Skeletal muscle tissue (tissue), 4 donors: Measurements from ENCODE around the gene KXD1. TPM values are rescaled to one million over a fixed set of nuclear protein-coding genes. Genes with fewer than 3 reads are reported as not detected.

Source experiments
- H3K27ac ChIP-seq: one replicate; pipeline ENCODE4 v1.7.0; 2013; ENCODE audit warnings: mild to moderate bottlenecking, low read depth, low read length, inconsistent platforms
- H3K27me3 ChIP-seq, 3 donors: one replicate each; pipeline ENCODE4 v1.7.0; 2013; ENCODE audit warnings: low read length in 3 of 3; ENCODE audit not compliant: control insufficient read depth in 3 of 3, insufficient read depth in 3 of 3
- H3K36me3 ChIP-seq, 3 donors: one replicate each; pipeline ENCODE4 v1.7.0; 2013; ENCODE audit warnings: low read length in 3 of 3; ENCODE audit not compliant: control insufficient read depth in 3 of 3, insufficient read depth in 3 of 3
- H3K4me1 ChIP-seq, 3 donors: one replicate each; pipeline ENCODE4 v1.7.0; 2013; ENCODE audit warnings: low read length in 3 of 3, mild to moderate bottlenecking in 3 of 3; ENCODE audit not compliant: control insufficient read depth in 3 of 3, insufficient read depth in 3 of 3
- H3K4me3 ChIP-seq, 3 donors: one replicate each; pipeline ENCODE4 v1.7.0; 2013; ENCODE audit warnings: low read length in 3 of 3
- H3K9ac ChIP-seq, 3 donors: one replicate each; pipeline ENCODE4 v1.7.0; 2013; ENCODE audit warnings: low read length in 3 of 3, mild to moderate bottlenecking in 3 of 3, moderate library complexity in 2 of 3, low read depth in 1 of 3
- H3K9me3 ChIP-seq, 3 donors: one replicate each; pipeline ENCODE4 v1.7.0; 2013; ENCODE audit warnings: low read length in 3 of 3; ENCODE audit not compliant: control insufficient read depth in 3 of 3
- total RNA-seq: library from RNA; depleted of rRNA; stranded (reverse); fragments of >200 nt; gene quantifications from one replicate; pipeline ENCODE4 v1.2.3, GENCODE V29; 2014
- donor health status: Osteomylitis.

The KXD1 gene
- total RNA-seq, 1 donor from 2014 or later, result 36.0 TPM

- Histone ChIP-seq H3K27me3 (no peaks in the 10 kb centered on the region), H3K4me3 (peak overlapping the region; percentile 63 to 70 (median 66)), H3K36me3 (peaks cover 18 to 24% (median 21%) of the 10 kb centered on the region in 3 donors), H3K9ac (peak overlapping the region; percentile 45 to 68 (median 65)), H3K4me1 (peaks cover 12 to 18% (median 14%) of the 10 kb centered on the region in 3 donors), H3K27ac (no peak overlapping the region), H3K9me3 (no peaks in the 10 kb centered on the region)
Measured at GRCh38 chr19:18543814-18544475, 13.7 kb upstream of the KXD1 start.

DNA sequence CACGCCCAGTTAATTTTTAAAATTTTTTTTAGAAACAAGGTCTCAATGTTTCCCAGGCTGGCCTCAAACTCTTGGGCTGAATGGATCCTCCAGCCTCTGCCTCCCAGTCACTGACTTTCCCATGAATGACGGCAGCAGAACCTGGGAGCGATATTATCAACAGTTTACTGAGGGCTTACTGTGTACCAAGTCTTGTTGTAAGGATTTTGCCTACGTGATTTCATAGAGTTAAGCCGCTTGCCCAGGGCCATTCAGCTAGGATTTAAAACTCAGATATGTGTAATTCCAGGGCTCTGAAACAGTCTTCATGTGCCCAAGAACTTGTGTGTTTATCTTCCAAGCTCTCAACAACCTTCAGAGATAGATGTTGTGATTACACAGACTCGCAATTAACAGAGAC lies 6.0 kb upstream of the KXD1 start:
- H3K9ac ChIP-seq, result no peak overlapping the region
- no peaks in the 10 kb centered on the region for H3K27me3 ChIP-seq
- no peak overlapping the region for H3K27ac ChIP-seq
- no peaks in the 10 kb centered on the region for H3K9me3 ChIP-seq
- H3K36me3 ChIP-seq, result no peaks in the 10 kb centered on the region
- no peak overlapping the region for H3K4me3 ChIP-seq
- H3K4me1 ChIP-seq, result no peaks in the 10 kb centered on the region

DNA sequence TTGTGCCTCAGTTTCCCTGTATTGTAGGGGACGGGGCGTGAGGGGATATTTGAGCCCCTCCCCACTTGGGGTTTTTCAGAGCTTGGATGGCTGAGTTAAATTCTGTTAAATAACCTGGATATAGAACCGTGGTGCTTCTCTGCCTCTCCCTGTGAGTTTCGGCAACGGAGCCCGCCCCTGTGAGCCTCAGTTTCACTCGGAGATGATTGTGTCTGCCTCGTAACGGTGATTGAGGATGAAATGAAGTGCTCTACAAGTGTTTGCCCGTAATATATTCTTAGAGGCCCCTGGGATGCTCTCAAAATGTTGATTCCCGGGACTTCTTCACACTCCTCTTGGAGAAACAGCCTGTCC lies 509 bp downstream of the KXD1 start:
- Histone ChIP-seq H3K36me3 (peaks cover 2 to 4% (median 3%) of the 10 kb centered on the region in 3 donors), H3K9me3 (no peaks in the 10 kb centered on the region), H3K4me3 (peak overlapping the region; percentile 89 to 96 (median 94)), H3K27me3 (no peaks in the 10 kb centered on the region), H3K9ac (peak overlapping the region; percentile 91 to 94 (median 93)), H3K27ac (peak overlapping the region; percentile 91), H3K4me1 (peaks cover 16 to 20% (median 19%) of the 10 kb centered on the region in 3 donors)

DNA sequence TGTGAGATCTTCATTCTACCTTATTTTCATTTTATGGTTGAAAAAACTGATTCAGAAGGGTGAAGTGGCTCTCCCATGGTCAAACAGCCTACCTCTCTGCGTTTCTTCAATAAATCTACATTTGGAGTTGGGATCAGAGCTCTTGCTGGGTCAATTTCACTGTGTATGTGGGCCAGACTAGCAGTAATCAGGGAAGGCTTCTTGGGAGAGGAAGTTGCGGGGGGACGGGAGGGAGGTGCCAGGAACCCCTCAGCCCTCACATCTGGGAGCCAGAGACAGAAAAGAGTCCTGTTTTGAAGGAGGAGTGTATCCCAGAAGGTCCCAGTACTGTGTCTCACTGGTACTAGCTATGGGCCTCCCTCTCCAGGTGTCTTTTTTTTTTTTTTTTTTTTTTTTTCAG lies 934 bp downstream of the KXD1 start:
- Histone ChIP-seq H3K27me3 (no peaks in the 10 kb centered on the region), H3K27ac (peak overlapping the region; percentile 91), H3K4me1 (peaks cover 16 to 20% (median 19%) of the 10 kb centered on the region in 3 donors)

GRCh38 chr19:18559685-18560084 lies 2.0 kb downstream of the KXD1 start:
- Histone ChIP-seq H3K27ac (no peak overlapping the region), H3K27me3 (no peaks in the 10 kb centered on the region), H3K9ac (no peak overlapping the region)

More for the DNA sequence above, 934 bp downstream of the KXD1 start:
- Histone ChIP-seq H3K9ac (peak overlapping the region; percentile 91 to 94 (median 93)), H3K4me3 (peak overlapping the region; percentile 89 to 96 (median 94)), H3K9me3 (no peaks in the 10 kb centered on the region), H3K36me3 (peaks cover 4 to 7% (median 6%) of the 10 kb centered on the region in 3 donors)

GRCh38 chr19:18562086-18562485 lies 4.4 kb downstream of the KXD1 start:
- Histone ChIP-seq H3K9ac (peak overlapping the region in 2 of 3 donors; percentile 6 to 62), H3K27ac (peak overlapping the region; percentile 82), H3K27me3 (no peaks in the 10 kb centered on the region), H3K9me3 (no peaks in the 10 kb centered on the region), H3K36me3 (peaks cover 20 to 22% (median 20%) of the 10 kb centered on the region in 3 donors), H3K4me3 (peak overlapping the region in 1 of 3 donors; percentile 22), H3K4me1 (peaks cover 16 to 20% (median 19%) of the 10 kb centered on the region in 3 donors)

More at GRCh38 chr19:18559685-18560084, 2.0 kb downstream of the KXD1 start:
- Histone ChIP-seq H3K9me3 (no peaks in the 10 kb centered on the region), H3K4me3 (no peak overlapping the region), H3K4me1 (peaks cover 16 to 20% (median 19%) of the 10 kb centered on the region in 3 donors), H3K36me3 (peaks cover 11 to 12% (median 11%) of the 10 kb centered on the region in 3 donors)

- Histone ChIP-seq H3K36me3 (peaks cover 40 to 44% (median 41%) of the 10 kb centered on the region in 3 donors), H3K4me3 (no peak overlapping the region), H3K27ac (no peak overlapping the region), H3K4me1 (peaks cover 3 to 8% (median 4%) of the 10 kb centered on the region in 3 donors), H3K27me3 (no peaks in the 10 kb centered on the region), H3K9me3 (no peaks in the 10 kb centered on the region), H3K9ac (no peak overlapping the region)
Measured at GRCh38 chr19:18566953-18567352, 9.3 kb downstream of the KXD1 start.

DNA sequence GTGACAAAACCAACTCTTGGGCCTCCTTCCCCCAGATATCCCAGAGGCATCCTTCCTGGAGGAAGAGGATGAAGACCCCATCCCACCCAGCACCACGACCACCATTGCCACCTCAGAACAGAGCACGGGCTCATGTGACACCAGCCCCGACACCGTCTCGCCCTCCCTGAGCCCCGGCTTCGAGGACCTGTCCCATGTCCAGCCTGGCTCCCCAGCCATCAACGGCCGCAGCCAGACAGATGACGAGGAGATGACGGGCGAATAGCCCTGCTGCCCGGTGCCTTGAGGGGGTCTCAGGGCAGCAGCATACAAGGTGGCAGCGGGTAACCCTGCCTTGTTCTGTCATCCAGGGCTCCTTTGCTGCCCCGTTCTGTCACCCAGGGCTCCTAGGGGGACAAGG lies 10.7 kb downstream of the KXD1 start:
- Histone ChIP-seq H3K27ac (no peak overlapping the region), H3K27me3 (no peaks in the 10 kb centered on the region), H3K4me3 (no peak overlapping the region), H3K4me1 (peaks cover 16 to 21% (median 16%) of the 10 kb centered on the region in 3 donors), H3K9ac (no peak overlapping the region), H3K36me3 (peaks cover 42 to 45% (median 42%) of the 10 kb centered on the region in 3 donors), H3K9me3 (no peaks in the 10 kb centered on the region)

DNA sequence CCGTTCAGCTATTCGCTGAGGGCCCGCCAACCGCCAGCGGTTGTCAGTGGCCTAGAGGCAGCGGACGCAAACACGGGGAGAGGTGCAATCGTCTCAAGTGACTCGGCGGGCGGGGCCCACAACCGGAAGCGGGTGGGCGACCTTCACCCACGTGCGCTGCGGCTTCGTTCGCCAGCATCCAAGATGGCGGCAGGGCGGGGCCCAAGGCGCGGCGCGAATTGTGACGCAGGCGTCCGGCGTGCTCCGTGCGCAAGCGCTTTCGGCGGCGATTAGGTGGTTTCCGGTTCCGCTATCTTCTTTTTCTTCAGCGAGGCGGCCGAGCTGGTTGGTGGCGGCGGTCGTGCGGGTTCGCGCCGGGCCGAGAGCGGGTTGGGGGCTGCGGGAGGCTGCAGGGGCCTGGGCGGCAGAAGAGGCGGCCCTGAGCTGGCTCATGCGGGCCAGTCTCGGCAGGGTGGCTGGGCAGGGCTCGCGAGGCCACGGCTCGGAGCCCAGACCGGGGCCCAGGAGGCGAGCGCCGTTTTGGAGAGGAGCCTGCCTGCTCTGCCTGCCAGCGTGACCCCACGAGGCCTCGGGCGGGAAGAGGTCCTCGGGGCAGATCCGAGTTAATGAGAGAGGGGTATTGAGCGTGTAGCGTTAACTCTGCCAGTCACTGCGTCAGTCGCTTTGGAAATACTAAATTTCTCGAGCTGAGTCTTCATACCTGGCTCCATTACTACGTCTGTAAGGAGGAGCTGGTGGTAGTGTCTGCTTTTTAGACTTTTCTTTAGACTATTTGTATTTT lies 14.1 kb downstream of the KXD1 start, which contains the start of gene UBA52:
Gene UBA52 (plus strand): TSS at position 294 of the 781 bp plus-strand sequence. CDS start 1,444 bp downstream, outside the sequence.
- Histone ChIP-seq H3K4me3 (peak within 1 kb of the TSS; percentile 78 to 98 (median 90)), H3K4me1 (peaks cover 18 to 24% (median 18%) of the 10 kb centered on the region in 3 donors), H3K9me3 (no peaks in the 10 kb centered on the region), H3K27me3 (no peaks in the 10 kb centered on the region), H3K9ac (peak within 1 kb of the TSS; percentile 89 to 95 (median 91)), H3K27ac (peak within 1 kb of the TSS; percentile 96), H3K36me3 (peaks cover 54 to 60% (median 56%) of the 10 kb centered on the region in 3 donors)
